ENCODE data around the gene ERC2.

ERC2 gene

DNA sequence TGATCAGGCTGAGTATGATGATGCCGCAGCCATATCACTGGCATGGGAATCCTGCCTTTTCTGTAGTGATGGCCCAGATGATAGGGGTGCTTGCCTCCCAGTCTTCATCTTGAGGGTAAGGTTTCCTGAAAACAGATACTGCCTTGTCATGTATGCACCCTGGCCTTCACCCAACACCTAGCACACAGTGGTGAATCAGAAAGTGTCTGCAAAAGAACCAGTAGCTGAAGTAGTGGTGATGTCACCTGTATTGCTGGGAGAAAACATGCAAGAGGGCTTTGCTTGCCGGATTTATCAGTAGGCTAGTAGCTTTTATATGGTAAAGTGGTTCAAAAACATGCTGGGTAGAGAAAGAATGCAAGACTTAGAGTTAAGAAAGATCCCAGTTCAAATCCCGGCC is 561.4 kb downstream of the ERC2 start:
- no peak for DNase-seq

DNA sequence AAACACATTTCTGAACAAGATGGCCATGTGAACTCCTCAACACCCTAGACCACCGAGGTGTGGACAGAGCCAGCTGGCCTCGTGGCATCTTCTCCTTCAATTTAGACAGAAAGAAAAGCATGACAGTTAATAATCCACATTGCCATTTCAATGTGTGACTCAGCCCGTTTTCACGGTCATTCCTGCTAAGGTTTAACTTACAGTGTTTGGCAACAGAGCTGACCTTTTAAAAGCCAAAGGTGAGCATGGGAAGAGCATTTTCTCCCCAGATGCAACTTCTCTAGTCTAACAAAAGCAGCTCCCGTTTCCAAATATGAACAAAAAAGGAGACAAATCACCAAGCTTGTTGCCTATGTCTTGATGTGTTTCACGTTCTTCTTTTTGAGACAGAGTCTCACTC is 563.6 kb downstream of the ERC2 start:
- DNase-seq: no peak

DNA sequence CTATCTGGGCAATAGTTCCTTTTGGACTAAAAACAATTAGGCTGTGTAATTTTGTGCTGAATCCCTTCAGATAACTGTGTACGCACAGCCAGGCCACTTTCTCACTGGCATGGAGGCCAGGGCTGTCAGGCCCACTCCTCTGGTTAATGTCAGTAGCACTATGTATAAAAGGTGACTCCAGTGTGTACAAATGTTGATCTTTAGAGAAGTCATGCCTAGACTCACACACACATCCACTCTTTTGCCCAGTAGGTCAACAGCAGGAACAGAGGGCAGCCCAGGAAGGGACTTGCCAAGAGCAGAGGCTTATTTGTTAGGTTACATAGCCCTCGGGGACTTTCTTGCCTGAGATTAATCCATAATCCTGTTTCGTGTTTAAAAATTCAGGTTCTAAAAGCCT is 564.6 kb downstream of the ERC2 start:
- no peak for DNase-seq

DNA sequence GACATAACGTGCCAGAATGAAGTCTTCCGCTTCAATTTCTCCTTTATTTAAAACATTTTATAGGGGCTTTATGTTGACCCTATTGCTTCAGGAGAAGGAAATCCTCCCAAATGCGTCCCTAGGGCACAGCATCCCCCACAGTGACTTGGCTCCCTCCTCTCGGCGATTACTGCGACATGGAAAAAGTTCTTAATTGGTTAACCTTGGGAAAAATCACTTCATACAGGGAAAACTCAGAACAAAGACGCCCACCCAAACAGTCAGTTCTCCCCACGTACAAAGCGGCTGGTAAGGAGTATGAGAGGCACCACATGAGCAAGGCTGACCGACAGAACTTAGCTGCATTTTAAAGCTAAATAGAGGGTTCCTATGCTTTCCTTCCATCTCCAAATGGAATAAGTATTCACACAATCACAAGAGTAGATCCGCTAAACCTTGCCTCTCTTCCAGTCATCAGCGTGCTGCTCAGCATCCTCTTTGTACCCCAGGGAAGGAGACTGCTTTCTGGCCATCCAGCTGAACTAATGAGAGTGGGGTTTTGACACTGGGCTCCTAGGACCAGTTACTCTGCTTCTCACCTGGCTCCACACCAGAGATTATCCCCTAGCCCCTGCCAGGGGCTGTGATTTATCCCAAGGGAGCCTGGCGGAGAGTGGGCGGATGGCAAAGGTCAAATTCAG is 565.9 kb downstream of the ERC2 start:
- DNase-seq: no peak

DNA sequence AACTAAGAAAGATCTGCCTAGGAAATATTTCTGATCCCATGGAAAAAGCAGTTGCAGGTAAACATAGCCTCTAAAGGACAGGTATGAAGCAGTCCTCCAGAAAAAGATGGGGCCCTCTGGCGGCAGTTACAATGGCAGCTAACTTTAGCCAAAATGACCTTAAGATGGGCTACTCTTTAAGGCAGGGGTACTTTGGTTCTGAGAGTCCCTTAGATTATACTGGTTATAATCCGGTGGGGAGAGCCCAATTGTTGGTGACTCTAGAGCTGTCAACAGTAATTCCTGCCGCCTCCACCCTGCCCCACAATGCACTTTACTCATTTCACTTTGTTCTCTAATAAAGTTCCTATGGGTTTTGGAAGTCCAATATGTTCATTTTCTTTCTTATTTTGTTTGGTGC is 568.4 kb downstream of the ERC2 start:
- DNase-seq: no peak

DNA sequence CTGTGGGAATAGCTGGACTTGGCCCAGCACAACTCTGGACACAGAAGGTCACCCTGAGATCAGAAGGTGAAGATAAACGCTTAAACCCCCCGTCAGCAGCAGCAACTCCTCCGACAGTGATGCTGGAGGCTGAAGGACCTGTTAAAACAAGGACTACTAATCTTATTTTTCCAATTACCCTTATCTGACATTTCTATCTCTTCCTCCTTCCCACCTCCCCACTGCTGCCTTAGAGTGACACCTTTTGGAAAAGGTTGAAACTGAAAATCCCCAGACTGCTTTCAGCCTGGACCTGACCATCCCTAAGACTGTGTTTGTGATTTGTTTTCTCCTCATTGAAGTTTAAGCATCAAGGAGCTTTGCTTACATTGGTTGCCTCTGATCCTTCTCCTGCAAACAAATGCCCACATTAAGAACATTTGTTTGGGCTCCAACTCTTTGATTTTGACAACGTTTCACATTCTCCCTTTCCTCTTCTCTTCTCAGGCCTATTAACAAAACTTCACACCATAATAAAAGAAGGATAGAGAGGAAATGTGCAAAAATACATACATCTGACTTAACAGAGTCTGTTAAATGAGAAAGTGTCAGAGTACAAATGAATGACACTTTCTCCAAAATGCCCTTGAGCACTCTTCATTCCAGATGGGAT is 570.6 kb downstream of the ERC2 start:
- peak; percentile 3 for DNase-seq

DNA sequence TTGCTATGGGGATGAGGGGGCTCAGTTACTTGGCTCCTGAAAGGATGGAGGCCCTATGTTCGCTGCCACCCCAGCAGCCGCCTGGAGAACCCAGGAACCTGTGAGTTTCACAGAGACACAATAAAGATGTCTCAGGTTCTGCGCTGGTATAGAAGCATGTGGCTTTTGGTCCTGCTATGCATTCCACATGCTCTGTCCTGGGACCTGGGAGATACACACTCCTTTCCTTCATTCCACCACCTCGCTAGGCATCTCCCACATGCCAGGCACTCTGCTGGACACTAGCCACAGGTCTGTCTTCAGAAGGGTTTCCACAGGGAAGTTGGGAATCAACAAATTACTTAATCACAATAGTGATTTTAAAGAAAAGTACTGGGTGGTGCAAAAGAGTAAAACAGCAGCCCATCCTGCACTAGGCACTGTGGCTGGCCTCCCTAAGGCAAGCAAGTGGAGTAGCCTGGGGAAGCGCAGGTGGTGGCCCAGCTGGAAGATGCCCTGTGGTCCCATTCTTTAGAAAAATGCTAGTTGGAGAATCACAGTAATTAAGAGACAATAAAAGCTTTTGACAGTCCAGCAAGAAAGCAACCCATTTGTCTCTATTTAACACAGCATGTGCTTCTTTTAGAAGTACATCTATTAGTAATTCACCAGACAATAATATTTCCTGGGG is 572.2 kb downstream of the ERC2 start:
- no peak for DNase-seq

DNA sequence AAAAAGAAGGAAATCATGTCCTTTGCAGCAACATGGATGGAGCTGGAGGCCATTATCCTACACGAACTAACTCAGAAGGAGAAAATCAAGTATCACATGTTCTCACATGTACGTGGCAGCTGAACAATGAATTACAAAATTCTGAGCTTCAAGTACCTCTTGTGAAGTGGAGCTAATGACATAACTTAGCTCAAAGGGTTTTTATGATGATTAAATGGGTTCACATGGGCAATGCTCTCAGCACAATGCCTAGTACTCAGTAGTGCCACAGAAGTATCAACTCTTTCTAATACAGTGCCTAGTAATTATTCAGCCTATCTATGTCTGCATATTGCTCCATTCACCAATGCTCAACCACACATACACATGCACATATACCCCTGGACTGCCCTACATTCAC is 573.7 kb downstream of the ERC2 start:
- DNase-seq: peak; percentile 9

DNA sequence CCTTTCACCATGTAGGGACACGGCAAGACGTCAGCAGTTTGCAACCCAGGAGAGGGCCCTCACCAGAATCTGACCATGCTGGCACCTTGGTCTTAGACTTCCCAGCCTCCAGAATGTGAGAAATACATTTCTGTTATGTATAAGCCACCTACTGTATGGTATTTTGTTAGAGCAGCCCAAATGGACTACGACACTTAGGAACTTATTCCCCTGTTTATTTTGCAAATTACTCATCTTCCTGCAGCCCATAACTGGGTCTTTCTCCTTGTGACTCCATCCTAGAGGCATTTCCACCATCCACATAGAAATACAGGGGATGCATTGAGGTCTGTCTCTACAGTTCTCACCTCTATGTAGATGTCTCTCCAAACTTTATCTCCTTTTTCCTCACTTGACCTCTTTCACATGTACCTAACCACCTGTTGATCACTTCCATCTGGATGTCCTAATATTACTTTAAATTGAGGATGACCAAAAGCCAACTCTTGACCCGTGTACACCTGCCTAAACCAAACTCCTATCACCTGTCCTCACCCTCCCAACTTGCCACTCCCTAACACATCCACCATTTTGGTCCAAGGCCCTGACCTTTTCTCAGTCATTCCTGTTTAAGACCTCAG is 575.1 kb downstream of the ERC2 start:
- no peak for DNase-seq

DNA sequence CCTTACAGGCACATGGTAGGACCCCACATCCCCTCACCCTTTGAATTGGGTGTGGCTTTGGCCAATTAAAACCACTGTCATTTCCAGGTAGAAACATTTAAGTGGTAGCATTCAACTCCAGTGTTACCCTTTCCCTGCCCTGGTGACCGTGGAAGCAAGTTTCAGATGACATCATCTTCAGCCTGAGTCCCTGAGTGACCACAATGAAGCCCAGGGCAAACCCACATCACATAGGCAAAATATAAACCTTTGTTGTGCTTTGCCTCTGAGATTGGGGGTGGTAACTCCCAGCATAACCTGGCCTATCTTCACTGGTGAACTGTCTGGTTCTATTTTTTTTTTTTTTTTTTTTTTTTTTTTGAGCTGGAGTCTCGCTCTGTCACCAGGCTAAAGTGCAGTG is 577.2 kb downstream of the ERC2 start:
- DNase-seq: no peak

DNA sequence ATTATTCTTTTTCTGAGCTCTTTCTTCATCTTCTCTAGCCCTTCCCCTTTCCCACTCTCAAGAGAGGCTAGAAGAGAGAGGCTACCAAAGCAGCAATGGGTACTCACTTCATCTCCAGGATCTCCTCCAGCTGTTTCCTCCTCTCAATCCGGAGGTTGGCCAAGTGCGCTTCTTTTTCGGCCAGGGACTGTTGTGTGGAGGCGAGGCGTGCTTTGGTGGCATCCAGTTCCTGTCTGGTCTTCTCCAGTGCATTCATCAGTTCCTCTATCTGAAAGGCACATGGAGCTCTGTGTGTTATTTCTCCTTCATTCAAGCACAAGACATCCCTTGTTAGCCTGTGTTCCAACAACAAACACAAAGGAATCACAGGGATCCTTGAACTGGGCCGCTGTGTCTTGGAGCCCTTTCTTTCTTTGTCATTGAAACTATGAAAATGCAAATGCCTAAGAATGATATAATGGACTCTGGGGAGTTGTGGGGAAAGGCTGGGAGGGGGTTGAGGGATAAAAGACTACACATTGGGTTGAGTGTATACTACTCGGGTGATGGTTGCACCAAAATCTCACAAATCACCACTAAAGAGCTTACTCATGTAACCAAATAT is 579.9 kb downstream of the ERC2 start:
- no peak for DNase-seq

DNA sequence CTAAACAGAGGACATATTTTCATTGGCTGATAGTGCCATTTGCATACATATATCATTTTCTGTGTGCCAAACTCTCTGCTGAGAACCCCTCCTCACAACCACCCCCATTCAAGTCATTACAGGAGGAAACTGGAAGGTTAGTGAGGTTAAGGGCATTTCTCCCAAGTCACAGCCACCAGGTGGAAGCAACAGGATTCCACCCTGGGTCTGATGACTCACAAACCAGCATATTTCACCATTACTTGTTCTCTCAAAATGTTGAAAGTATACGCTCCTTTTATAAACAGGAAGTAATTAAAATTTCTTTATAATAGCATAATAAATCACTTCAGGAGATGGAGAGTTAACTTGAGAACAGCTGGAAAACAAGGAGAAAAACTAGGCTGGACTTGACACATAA is 582.5 kb downstream of the ERC2 start:
- DNase-seq: no peak

DNA sequence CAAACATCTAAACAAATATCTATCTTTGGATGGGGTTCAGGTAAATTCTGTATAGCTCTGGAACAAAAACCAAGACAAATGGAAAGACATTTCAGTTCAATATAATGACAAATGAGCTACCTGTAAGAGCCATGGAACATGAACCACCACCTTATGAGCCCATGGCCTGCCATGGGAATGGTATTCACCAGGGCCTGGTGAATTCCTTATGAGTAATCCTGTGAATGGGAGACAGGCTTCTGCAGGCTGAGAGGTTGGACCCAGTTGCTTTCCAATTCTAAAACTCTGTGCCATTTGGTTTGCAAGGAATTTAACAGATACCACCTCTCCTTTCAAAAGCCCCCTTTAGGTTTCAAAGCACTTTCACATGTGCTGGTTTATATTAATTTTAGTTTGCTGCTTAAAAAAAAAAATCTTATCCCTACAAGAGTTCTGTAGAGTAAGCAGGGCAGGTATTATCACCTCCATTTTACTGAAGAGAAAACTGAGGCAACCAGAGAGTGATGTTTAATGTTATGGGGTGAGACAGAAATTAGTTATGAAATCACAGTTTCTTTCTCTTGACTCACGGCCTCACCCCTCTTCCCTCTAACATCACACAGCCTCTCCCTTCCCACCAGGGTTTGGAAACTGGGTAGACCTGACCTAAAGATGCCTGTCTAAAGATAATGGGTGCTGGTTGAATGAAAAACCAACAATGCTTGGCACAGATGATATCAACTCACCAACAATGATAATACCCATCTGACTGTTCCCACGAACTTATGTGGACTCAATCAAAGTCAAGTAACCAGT is 583.6 kb downstream of the ERC2 start:
- DNase-seq: no peak

DNA sequence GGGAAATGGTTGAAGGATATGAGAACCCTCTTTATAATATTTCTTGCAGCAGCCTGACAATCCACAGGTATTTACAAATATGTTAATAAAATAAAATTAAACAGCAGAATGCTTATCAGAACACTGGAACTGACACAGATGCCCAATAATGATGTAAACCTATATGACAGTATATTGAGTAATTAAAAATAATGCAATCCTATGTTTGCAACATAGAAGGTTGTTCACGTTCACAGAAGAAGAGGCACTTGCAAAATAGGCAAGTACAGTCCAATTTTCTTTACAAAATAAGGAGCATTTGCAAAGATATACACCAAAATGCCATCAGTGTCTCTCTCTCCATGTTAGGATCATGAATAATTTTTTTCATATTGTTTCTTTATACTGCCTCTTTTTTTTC is 584.2 kb downstream of the ERC2 start:
- DNase-seq: no peak

DNA sequence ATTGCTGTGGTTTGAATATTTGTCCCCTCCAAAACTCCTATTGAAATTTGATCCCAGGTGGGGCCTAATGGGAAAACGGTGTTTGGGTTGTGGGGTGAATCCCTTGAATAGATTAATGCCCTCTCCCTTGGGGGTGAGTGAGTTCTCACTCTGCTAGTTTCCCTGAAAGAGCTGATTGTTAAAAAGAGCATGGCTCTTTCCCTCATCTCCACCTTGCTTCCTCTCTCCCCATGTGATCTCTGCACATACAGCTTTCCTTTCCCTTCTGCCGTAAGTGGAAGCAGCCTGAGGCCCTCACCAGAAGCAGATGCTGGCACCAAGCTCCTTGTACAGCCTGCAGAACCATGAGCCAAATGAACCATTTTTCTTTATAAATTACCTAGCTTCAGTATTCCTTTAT is 586.3 kb downstream of the ERC2 start:
- DNase-seq: no peak

DNA sequence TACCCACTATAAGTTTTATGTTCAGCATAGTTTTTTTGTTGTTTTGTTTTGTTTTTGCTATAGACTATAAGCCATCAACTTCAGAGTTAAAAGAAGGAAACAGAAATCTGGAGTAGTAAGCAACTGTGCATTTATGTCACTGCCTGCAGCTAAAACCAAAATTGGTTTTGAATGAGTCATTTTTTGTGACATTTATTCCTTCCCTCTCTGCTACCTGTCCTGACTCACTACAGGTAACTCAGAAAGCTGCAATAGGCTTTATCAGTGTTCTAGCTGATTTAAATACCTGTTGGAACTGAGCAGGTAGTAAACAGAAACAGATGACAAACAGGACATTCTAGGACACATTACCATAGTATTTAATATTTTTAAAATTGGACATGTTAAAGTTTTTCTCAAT is 587.9 kb downstream of the ERC2 start:
- DNase-seq: no peak

DNA sequence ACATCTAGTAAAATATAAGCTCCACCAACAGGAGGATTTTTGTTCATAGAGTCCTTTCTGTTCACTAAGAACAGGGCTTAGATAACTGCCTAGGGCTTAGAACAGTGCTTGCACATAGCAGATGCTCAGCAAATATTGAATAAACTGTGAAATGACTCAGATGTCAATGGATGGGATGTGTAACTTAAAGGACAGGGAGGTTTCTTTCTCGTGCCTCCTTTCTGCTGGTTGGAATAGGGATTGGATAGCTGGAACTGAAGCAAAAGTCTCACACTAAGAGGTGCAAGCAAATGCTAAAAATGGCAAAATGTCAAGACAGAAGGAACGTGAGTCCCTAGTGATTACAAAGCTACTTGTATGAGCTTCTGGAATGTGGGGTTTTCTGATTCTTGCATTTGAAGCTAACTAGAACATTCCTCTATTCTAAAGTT is 588.4 kb downstream of the ERC2 start:
- DNase-seq: no peak

DNA sequence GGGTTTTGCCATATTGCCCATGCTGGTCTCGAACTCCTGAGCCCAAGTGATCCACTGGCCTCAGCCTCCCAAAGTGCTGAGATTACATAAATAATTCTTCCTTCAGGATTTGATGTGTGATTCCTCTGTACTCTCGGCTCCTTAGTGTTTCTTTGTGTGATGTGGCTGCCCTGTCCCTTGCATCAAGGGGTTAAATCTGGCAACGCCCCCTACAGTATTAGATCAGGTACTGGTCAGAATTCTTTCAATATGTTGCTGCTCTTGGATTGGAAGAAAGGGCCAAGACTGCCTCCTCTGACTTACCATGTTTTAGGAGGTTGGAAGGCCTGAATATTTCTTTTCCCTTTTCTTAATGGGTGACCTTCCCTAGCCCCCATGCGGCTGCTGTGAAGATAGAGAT is 590.6 kb downstream of the ERC2 start:
- no peak for DNase-seq

DNA sequence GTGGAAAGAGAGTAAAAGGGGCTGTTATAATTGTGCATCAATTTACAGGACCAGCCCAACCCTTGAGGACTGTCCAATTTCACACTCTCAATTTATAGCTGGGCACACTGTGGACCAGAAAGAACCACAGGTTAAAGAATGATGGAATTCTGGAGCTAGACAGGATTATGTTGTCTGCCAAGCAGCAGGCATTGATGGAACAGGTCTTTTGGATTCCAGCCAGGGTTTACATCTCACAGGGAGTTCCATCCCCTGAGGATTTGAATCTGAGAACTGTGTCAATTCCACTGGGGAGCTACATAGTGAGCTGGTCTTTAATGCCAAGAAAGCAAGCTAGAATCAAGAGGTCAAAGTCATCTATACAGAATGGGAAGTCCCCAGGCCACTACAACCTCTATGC is 591.7 kb downstream of the ERC2 start:
- no peak for DNase-seq

DNA sequence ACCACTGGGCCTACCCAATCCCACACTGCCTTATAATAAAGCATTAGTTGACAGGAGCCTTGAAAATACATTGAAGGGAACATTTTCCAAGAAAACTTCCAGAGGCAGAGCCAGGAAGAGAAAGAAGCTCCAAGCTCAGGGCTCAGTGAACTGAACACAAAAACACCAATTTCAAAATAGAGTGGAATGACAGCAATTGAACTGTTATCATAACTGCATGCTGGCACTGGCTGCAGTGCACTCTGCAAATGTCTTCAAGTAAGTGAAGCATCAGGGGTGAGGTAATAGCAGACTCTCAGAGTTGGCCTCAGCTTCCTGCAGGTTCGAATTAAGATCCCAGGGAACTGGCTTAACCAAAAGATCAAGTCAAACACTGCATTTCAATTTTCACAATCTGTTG is 593.2 kb downstream of the ERC2 start:
- DNase-seq: no peak

DNA sequence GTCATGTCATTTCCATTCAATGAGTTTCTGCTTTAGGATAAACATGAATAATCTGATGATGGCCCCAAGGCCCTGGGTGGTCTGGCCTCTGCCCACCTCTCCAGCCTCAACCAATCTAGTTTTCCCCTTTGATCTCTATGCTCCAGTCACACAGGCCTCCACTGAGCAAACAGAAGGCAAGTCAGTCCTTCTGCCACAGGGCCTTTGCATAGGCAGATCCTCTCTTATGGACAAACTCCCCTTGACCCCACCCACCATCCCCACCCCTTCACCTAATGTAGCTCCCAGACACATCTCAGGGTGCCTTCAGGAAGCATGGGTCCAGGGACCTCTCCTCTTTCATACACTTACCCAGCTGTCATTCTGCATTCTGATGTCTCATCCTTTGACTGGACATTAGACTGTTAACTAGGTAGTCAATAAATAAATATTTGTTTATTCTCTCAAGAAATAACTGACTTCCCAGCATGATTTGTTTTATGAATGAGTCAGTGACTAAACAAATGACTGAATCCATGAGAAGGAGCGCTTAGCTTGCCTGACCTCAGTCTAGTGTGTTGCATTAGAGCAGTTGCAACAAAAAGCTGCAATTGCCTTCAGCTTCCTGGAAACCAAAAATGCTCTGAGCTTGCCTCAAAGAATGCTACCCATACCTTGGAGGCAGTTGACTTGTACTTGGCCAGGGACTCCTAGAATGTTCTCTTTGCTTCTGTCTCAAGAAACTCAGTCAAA is 594.6 kb downstream of the ERC2 start:
- DNase-seq: no peak

DNA sequence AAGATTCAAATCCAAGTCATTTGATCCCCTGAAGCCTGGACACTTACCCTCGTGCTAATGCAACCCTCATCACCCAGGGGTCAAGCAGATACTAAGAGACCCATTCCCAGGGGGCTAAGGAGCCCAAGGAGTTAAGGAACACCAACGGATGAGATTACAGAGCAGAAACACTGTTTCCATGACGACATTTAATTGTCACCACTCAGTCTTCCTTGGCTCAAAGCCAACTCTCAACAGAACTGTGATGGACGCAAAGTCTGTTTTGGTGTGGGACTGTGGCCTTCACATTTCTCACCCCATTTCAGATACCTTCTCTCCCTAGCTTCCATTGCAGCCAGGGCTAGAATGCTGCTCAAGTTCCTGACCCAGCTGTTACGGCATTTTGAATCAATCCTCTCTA is 597.7 kb downstream of the ERC2 start:
- no peak for DNase-seq

Data from DMS79 treated with DMSO at 0.1 percent for 48 hours (cell line).